GM12872 (cell line): Measurements from ENCODE around the gene RPL37A.

ENCODE experiments used
- CTCF ChIP-seq: IDR thresholded peaks from 3 replicates; pipeline ENCODE4 v1.5.1; 2011; ENCODE audit warnings: low read depth, mild to moderate bottlenecking, low read length, moderate library complexity; ENCODE audit not compliant: insufficient read depth

The RPL37A gene

GRCh38 chr2:216536734-216537210 is 38.1 kb downstream of the RPL37A start:
- TF ChIP-seq CTCF: no peak

- no peak for TF ChIP-seq CTCF
Observed at GRCh38 chr2:216537366-216537765, 38.7 kb downstream of the RPL37A start.

GRCh38 chr2:216538538-216538937 is 39.9 kb downstream of the RPL37A start:
- TF ChIP-seq CTCF: no peak

GRCh38 chr2:216539120-216539519 is 40.5 kb downstream of the RPL37A start:
- no peak for TF ChIP-seq CTCF

GRCh38 chr2:216539791-216540241 is 41.2 kb downstream of the RPL37A start:
- no peak for TF ChIP-seq CTCF

GRCh38 chr2:216540920-216541319 is 42.3 kb downstream of the RPL37A start:
- no peak for TF ChIP-seq CTCF

- TF ChIP-seq CTCF: no peak
Observed at GRCh38 chr2:216541505-216541904, 42.9 kb downstream of the RPL37A start.
